ENCODE data around the gene NKAIN2. TPM values are rescaled to one million over a fixed set of nuclear protein-coding genes. Genes with fewer than 3 reads are reported as not detected.

Gene NKAIN2
- total and polyA plus RNA-seq, 9 of the 15 experiments (the other 6 are each of a cell fraction or from before 2014, with no cell fraction given), result not detected

GRCh38 chr6:124110514-124110913 is 306.8 kb downstream of the NKAIN2 start:
- WGBS (ENCODE audit: insufficient coverage, low coverage, missing lambda C conversion rate), result 3% methylated on average over 4 of the region's 4 CpGs
- DNase-seq (ENCODE audit: extremely low read depth in 1 of 4, low spot score in 3 of 4), result no peak
- H3K79me2 ChIP-seq (ENCODE audit: control insufficient read depth, insufficient read depth, low read length), result no peaks in the 10 kb centered on the region
- H3K36me3 ChIP-seq (ENCODE audit: control insufficient read depth, insufficient read depth, low read length), result no peaks in the 10 kb centered on the region
- H3K9ac ChIP-seq (ENCODE audit: insufficient read depth in 1 of 2, low read depth in 2 of 2, low read length in 2 of 2), result no peak overlapping the region
- in situ Hi-C loops (cut with MboI), result no loop called here
- FAIRE-seq, result no peak
- H3K27ac ChIP-seq (ENCODE audit: extremely low read depth, low read depth, low read length), result no peak overlapping the region
- ATAC-seq, result no peak
- no peak overlapping the region for H3K4me2 ChIP-seq (ENCODE audit: insufficient read depth, low read length)
- H3K9me1 ChIP-seq (ENCODE audit: control insufficient read depth, insufficient read depth, low read length), result no peaks in the 10 kb centered on the region
- H3K27me3 ChIP-seq (ENCODE audit: control insufficient read depth in 2 of 2, insufficient read depth in 2 of 2, low read length in 2 of 2), result no peaks in the 10 kb centered on the region
- ChIA-PET POLR2A (no interaction called here), CTCF (ENCODE audit: low intra/inter-chr PET ratio) (no interaction called here)
- TF ChIP-seq NFXL1 (CRISPR knock-in tag; IDR thresholded peaks at IDR 0.05) (no peak), ZBTB43 (CRISPR knock-in tag; IDR thresholded peaks at IDR 0.05) (no peak), TFE3 (CRISPR knock-in tag; IDR thresholded peaks at IDR 0.05) (no peak), RBM25 (IDR thresholded peaks at IDR 0.05; ENCODE audit: low read depth, low read length, severe bottlenecking) (peak; percentile 12), ZNF146 (CRISPR knock-in tag; IDR thresholded peaks at IDR 0.05; ENCODE audit: unreplicated experiment) (peak; percentile 30), ZNF165 (CRISPR knock-in tag; IDR thresholded peaks at IDR 0.05; ENCODE audit: borderline replicate concordance) (no peak), ETV1 (tag; conservative IDR thresholded peaks at IDR 0.05; ENCODE audit: low read depth) (no peak)
- H3K4me3 ChIP-seq, result no peak overlapping the region
- H2AFZ ChIP-seq (ENCODE audit: low read depth, low read length), result no peak overlapping the region
- intact Hi-C loops (cut with micrococcal nuclease), result no loop called here
- H3K4me1 ChIP-seq (replicated peaks in 1 of 2; ENCODE audit: control insufficient read depth in 2 of 2, insufficient read depth in 2 of 2, low read length in 2 of 2), result no peaks in the 10 kb centered on the region
- no peaks in the 10 kb centered on the region for H4K20me1 ChIP-seq (replicated peaks; ENCODE audit: control insufficient read depth, insufficient read depth, low read length)
- BruUV-seq (replicated peaks), result no TSS peak
- no peaks in the 10 kb centered on the region for H3K9me3 ChIP-seq (replicated peaks; ENCODE audit: control insufficient read depth, insufficient read depth, low read depth, low read length)
